SH-SY5Y (cell line): Measurements from ENCODE around the gene OAF.

ENCODE experiments used
- GATA2 ChIP-seq: IDR thresholded peaks from 2 replicates; pipeline ENCODE4 v1.6.1; 2011; ENCODE audit warnings: mild to moderate bottlenecking, low read depth, low read length
- GATA3 ChIP-seq: IDR thresholded peaks from 2 replicates; pipeline ENCODE4 v1.6.1; 2011; ENCODE audit warnings: low read depth, mild to moderate bottlenecking, low read length, moderate library complexity

OAF gene

DNA sequence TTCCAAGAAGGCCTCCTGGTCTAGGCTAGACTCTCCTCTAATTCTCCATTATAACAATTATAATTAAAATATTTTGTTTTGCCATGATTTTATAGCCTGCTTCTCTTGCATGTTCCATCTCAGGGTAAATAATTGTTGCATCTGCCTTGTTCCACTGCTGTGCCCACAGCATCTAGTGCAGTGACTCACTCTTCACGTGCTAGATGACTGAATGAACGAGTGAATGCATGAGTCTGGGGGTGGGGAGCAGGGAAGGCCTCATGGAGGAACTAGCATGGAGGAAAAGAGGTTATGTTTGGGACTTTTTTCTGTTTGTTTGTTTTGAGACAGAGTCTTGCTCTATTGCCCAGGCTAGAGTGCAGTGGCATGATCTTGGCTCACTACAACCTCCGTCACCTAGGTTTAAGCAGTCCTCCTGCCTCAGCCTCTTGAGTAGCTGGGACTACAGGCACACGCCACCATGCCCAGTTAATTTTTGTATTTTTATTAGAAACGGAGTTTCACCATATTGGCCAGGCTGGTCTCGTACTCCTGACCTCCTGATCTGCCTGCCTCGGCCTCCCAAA lies 5.2 kb upstream of the OAF start:
- TF ChIP-seq GATA2 (no peak), GATA3 (no peak)

DNA sequence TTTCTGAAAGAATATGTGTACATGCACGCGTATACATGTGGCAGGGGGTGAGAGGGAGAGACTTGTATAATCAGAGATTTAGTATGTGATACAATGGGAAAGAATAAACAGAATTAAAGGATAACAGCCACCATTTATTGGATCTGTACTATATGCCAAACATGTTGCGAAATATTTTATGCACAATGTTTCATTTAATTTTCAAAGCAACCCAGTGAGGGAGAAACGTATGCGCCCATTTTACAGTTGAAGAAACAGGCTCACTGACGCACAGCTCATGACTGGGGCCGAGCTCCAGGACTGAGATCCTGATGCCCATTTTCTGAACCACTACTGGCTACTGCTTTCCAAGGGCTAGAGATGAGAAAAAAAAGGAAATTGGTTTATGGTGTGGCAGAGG lies 3.3 kb upstream of the OAF start:
- no peak for TF ChIP-seq GATA2

DNA sequence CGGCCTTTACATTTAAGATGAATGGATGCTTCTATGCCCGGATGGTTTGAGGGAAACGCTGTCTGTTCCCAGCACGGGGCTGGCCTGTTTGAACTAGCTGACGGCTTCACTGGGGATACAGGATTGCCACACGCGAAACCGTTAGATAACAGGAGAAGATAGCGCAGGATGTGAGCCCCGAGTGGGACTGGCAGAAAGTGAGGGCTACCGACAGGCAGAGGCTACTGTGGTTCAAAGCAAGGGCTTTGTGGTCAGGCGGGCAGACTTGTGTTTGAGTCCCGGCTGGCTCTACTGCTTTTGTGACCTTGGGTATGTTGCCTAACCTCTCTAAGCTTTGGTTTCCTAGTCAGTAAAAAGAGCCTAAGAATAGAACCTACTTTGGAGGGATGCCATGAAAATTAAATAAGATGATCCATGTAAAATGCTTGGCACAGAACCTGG lies 2.8 kb upstream of the OAF start:
- TF ChIP-seq GATA3 (no peak), GATA2 (peak; percentile 69)

DNA sequence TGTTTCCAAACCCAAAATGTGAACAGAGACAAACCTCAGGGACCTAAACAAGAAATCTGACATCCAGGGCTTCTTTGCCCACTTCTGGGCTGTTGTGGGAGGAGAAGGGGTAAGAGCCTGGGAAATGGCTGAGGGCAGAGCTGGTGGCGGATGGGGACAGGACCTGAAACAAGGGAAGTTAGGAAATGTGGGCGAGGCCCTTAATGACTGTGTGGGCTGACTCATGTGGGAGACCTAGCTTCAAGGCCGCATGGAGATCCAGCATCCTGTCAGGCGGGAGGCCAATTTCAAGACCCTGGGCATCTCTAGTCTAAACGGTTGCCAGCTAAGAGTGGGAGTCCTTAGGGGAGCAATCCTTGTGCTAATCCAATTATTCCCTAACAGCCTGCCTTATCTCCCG lies 2.1 kb upstream of the OAF start:
- TF ChIP-seq GATA3 (no peak), GATA2 (no peak)

DNA sequence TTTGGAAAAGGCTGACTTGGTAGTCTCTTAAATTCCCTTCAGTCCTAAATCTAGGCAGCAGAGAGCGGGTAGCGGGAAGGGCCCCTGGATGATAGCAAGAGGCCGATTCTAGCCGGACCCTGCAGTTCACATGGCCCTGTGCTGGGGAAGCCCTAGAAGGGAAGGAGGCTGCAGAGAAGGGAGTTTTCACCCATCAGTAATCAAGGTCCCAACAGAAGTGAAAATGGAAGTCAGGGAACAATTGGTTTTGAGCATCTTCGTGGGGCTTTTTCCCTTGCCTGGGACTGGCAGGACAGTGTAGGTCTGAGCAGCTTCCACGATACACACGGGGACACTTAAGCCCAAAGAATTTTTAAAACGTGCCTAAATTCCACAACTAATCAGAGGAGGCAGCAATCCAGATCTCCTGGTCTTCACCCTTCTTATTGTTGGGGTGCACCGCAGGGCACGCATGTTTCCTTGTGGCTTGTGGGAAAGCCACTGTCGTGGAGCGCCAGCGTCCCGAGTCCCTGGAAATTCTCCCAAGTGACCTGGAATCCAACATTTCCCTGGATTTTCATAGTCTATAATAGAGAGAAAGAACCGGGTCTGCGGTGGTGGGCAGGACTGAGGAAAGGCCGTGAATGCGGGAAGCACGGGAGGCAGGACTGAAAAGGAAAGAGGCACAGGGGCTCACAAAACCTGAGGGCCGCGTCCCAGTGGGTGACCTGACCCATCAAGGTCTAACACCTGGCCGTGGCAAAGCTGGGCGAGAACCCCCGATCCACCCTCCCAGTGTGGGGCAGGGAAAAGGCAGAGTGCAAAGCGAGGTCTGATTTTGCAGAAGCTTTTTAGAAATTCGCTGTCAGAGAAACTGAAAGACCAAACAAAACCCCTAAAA lies 846 bp upstream of the OAF start:
- TF ChIP-seq GATA2 (no peak), GATA3 (no peak)

DNA sequence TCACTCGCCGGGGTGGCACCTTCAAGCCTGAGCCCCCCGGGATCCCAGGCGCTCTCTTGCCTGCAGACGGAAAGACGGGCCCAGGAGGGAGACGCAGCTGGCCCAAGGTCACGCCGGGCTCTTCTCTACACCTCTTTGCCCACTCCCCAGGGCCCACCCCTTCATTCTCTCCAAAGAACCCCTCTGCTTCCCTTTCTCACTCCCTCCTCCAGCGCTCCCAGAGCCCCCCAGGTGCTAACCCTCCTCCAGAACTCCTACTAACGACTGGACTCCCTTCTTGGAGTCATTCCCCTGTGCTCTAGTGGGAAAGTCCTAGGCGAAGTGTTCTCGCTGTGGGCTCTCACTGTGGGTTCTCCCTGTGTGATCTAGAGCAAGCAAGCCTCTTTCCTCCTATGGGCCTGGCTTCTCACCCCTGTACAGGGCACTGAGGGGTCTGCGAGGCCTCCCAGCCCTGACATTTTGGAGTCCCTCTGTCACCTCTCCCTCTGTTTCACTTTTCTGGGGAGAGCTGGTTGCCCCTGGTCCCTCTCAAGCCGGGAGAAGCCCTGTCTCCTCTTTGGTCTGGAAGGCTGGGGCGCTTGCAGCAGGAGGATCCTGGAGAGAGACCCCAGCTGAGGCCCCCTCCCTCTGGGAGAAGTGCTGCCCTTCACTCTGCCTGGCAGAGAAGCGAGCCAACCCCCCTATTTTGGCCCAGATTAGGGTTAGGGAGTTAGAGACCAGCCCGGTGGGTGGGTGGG lies 858 bp downstream of the OAF start:
- TF ChIP-seq GATA2: no peak
- TF ChIP-seq GATA3: no peak

DNA sequence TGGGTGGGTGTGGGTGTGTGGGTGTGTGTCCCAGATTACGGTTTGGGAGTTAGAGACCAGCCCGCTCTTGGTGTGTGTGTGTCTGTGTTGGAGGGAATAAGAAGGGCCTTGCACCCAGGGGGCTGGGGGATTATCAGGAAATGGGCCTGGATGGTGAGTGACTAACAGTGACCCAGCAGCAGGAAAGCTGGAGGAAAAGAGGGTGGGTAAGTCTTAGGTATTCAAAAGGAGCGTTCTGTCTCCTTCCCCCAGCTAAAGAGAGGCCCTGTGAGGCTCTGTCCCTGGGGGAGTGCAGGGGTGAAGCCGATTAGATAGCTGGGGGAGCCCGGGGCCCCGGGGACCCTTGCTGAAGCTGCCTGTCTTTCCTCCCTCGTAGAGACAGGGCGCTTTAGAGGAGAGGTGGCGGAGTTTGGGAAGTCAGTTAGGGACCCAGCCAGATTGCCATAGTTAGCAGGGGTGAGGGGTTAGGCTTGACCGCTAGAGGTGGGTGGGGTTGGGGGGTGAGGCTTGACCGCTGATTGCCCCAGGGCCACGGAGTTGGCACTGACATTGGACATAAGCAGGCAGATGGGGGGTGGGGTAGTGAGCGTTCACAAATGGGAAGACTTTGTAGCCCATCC lies 1.5 kb downstream of the OAF start:
- TF ChIP-seq GATA2 (no peak), GATA3 (no peak)

DNA sequence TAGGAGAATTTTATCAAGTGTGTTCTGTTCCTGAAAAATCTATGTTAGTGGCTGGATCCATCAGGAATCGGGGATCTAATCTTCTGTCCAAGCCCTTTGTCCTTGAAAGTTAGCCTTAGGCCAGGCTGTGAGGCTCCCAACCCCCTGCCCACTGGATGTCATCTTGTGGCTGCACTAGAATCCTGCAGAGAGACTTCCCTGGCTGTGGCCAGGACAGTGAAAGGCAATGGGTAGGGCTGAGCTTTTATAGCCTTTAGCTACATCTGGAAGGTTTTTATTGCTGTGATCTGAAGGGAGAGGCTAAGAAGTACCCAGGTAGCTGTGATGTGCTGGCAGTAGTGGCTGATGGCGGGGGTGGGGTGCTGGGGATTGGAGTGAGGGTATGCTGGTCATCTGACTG lies 2.1 kb downstream of the OAF start:
- TF ChIP-seq GATA3 (no peak), GATA2 (no peak)

DNA sequence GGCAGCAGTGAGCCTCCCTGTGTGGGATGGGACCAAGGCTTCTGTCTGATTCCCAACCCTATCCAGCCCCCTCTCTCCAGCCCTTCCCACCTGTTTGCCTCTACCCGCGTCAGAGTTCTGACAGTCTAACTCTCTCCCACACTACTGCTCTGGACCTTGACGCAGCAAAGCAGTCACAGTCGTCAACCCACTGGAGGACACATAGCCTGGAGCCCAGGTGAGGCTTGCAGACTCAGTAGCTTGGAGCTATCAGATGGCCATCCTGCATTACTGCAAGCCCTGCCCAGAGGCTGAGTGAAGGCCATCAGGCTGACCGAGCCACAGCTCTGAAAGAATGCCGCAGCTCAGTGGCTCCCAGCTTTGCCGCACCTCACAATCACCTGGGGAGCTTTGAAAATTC lies 3.7 kb downstream of the OAF start:
- TF ChIP-seq GATA3 (no peak), GATA2 (no peak)

DNA sequence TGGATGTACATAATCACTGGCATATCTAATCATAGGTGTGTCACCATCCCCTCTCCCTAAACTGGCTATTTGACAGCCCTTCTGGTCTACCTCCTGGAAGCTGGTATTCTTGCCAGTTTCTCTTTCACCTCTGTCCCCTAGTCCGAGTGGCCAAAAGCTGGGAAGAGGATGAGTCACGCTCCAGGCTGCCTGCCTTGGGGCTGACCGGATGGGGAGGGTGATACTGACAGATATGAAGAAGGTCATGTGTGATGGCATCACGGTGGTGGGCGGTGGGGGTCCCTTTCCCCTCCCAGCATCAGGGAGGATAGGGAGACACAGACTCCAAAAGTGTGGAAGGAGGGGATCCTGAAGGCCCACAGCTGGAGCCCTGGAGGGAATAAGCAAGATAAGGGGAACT lies 4.8 kb downstream of the OAF start:
- TF ChIP-seq GATA2: no peak
- TF ChIP-seq GATA3: no peak

DNA sequence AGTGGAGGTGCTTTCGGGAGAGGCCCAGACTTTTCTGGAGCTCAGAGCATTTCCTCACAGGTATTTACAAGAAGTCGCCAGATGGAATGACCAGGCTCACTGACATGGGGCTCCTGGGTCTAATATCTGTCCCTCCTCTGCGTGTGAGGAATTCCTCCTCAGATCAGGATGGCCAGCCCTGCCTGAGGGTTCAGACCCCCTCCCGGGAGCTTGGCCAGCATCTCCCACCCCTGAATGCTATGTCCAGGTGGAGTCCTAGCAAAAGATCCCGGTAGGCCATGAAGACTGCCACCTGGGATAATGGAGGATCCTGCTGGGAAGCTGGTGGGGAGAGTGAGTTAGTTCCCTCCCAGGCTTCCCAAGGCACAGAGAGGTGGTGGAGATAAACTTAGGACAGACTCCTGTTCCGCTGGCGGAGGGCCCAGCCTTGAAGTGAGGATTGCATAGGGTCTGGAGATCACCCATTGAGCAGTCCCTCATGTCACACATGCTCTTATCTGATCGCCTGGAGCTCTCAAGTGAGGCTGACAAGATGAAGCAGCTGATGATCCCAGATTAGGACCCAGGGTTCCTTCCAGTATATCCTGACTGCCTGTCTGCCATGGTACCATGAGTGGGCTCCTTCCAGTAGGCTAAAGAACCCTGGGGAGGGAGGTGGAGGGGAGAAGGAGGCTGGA lies 5.7 kb downstream of the OAF start:
- peak; percentile 75; the same call in 1 of the 2 replicates for TF ChIP-seq GATA2
- no peak for TF ChIP-seq GATA3

DNA sequence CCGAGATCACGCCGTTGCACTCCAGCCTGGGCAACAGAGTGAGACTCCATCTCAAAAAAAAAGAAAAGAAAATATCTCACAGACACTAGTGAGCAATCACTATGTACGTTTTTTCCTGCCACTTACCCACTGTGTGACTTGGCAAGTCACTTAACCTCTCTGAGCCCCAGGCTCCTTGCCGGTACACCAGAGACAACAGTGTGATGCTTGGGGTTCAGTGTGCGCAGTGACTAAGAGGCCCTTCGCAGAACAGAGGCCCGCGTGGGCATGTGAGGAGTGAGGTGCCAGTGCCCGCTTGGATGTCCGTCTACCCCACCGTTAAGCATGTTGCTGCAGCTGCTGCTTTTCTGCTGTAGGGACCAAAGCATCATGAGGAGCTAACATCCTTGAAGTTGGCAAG lies 6.7 kb downstream of the OAF start:
- TF ChIP-seq GATA2 (no peak), GATA3 (no peak)

DNA sequence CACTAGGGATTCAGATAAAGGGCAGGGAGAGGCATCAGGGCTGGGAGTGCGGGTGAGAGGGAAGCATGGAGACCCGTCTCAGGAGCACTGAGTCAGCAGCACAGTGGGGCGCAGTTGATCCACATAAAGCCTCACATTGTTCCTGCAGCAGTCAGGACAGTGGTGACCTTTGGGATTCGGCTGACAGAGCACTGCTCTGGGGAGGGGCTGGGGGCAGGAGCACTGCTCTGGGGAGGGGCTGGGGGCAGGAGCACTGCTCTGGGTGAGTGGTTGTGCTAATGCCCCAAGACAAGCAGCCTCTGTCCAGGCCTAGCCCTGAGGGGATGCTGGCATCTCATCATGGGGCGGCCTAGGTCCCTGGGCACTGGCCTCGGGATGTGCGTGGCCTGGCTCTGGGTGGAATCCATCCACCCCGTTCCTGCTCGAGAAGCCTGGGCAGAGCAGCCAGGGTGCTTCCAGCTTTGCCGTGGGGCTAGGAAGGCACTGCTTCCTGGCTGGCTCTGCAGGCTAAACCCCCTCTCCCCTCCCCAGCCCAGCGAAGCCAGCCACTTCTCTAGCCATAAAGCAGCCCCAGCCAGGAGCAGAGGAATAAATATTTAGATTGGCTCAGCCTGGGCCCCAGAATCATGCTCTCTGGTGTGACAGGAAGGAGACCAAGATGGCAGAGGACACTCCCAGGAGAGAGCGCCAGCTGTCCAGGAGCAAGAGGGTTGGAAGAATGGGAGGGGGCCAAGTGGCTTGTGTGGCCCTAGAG lies 7.3 kb downstream of the OAF start:
- TF ChIP-seq GATA3 (no peak), GATA2 (no peak)
